OCI-LY7 (cell line): ENCODE measurements around the gene CLSTN2. TPM values are rescaled to one million over a fixed set of nuclear protein-coding genes. Genes with fewer than 3 reads are reported as not detected.

Source experiments
- BruUV-seq: library from RNA; stranded (reverse); fragments of 400-500 nt; replicated peaks from 2 replicates; lab custom pipeline; 2021; lab: Mats Ljungman, UMichigan
- CTCF ChIA-PET: fragments of 300-600 bp; sonication (Branson Sonifier 250); formaldehyde crosslinking; loops from one replicate; lab custom pipeline; 2022; ENCODE audit warnings: antibody characterized with exemption; ENCODE audit not compliant: unreplicated experiment; lab: Charles Lee
- POLR2A ChIA-PET: fragments of 300-600 bp; sonication (Branson Sonifier 250); formaldehyde crosslinking; loops from one replicate; lab custom pipeline; 2022; ENCODE audit warnings: antibody characterized with exemption; lab: Charles Lee
- DNase-seq: peaks from one replicate; pipeline ENCODE4 v3.0.0-alpha.2; 2015; ENCODE audit warnings: low spot score
- H2AFZ ChIP-seq: fragments of 200-600 bp; sonication (generic), shearing (Covaris generic); 2 replicates; pipeline ENCODE4 v1.6.1; 2014; ENCODE audit warnings: mild to moderate bottlenecking, antibody characterized with exemption, low read length, moderate library complexity
- H3K27ac ChIP-seq: fragments of 200-600 bp; sonication (generic); 2 replicates; pipeline ENCODE4 v1.5.1; 2014; ENCODE audit warnings: mixed run types, low read depth, mild to moderate bottlenecking, moderate library complexity, low read length, inconsistent platforms; ENCODE audit not compliant: poor library complexity, severe bottlenecking
- H3K36me3 ChIP-seq: fragments of 200-600 bp; sonication (generic); 2 replicates; pipeline ENCODE4 v1.6.1; 2014; ENCODE audit warnings: mild to moderate bottlenecking, antibody characterized with exemption, low read length, moderate library complexity, mixed read lengths; ENCODE audit not compliant: insufficient read depth
- H3K4me1 ChIP-seq: fragments of 200-600 bp; sonication (generic); 2 replicates; pipeline ENCODE4 v1.5.1; 2014; ENCODE audit warnings: mild to moderate bottlenecking, low read length; ENCODE audit not compliant: insufficient read depth, poor library complexity, severe bottlenecking
- H3K4me2 ChIP-seq: fragments of 200-600 bp; sonication (generic); 2 replicates; pipeline ENCODE4 v1.6.1; 2014; ENCODE audit warnings: mild to moderate bottlenecking, low read length
- H3K4me3 ChIP-seq: fragments of 200-600 bp; sonication (generic); 2 replicates; pipeline ENCODE4 v1.5.1; 2014; ENCODE audit warnings: mild to moderate bottlenecking, low read depth, low read length; ENCODE audit not compliant: poor library complexity, severe bottlenecking
- H3K79me2 ChIP-seq: fragments of 200-600 bp; sonication (generic); 2 replicates; pipeline ENCODE4 v1.6.1; 2016; ENCODE audit warnings: low read depth, mild to moderate bottlenecking, low read length, moderate library complexity, mixed read lengths; ENCODE audit not compliant: insufficient read depth
- H3K9me2 ChIP-seq: fragments of 200-600 bp; sonication (generic); 2 replicates; pipeline ENCODE4 v1.6.1; 2016; ENCODE audit warnings: mild to moderate bottlenecking, low read length, mixed read lengths; ENCODE audit not compliant: insufficient read depth
- H3K9me3 ChIP-seq: fragments of 200-600 bp; sonication (generic); 2 replicates; pipeline ENCODE4 v1.6.1; 2014; ENCODE audit warnings: mild to moderate bottlenecking, mixed run types, low read length, mixed read lengths
- H4K20me1 ChIP-seq: fragments of 200-600 bp; sonication (generic); 2 replicates; pipeline ENCODE4 v1.6.1; 2014; ENCODE audit warnings: mild to moderate bottlenecking, antibody characterized with exemption, low read length, moderate library complexity, mixed read lengths; ENCODE audit not compliant: insufficient read depth
- EZH2phosphoT487 ChIP-seq: fragments of 200-600 bp; sonication (generic); IDR thresholded peaks from 2 replicates; pipeline ENCODE4 v1.6.1; 2018; ENCODE audit warnings: low read depth, borderline replicate concordance, mild to moderate bottlenecking, mixed run types, antibody characterized with exemption, low read length, moderate library complexity, mixed read lengths
- intact Hi-C: fragments of 100-400 bp; cut with micrococcal nuclease; formaldehyde crosslinking; loops from one replicate; pipeline ENCODE4 v1.10.0; 2022; ENCODE audit not compliant: unreplicated experiment
- total RNA-seq, 2 experiments: library from RNA; depleted of rRNA in 1 of 2; stranded (reverse); fragments of >200 nt in 1 of 2; shearing (Covaris generic) in 1 of 2; gene quantifications; 2 replicates each; pipeline ENCODE4 v1.2.3, GENCODE V29; 2014 to 2022
- TF ChIP-seq, protein P1 (sequence below): fragments of 200-600 bp; sonication (generic); conservative IDR thresholded peaks from 2 replicates; pipeline ENCODE4 v1.5.1; 2014; ENCODE audit warnings: mild to moderate bottlenecking, antibody characterized with exemption, low read length, moderate library complexity, mixed read lengths

CLSTN2 gene
- total RNA-seq, 2 experiments from 2014 or later: not detected

DNA sequence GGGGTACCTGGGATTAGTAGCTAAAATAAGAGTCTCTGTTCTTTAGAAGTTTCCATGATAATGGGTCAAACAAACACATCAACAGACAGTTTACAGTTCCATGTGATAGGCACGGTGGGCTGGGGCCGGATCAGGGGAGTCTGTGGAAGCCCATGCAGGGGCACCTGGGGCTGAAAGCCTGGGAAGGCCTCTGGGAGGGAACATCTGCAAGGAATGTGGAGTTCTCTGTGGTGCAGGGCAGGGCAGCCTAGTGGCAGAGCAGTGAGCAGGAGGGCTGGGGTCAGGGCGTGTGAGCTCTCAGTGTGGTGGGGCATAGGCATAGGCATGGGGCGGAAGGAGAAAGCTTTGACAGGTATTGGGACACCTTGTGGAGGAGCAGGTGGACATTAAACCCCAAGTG is 535.2 kb downstream of the CLSTN2 start:
- no peak overlapping the region for H3K27ac ChIP-seq
- no peaks in the 10 kb centered on the region for H3K79me2 ChIP-seq
- no peaks in the 10 kb centered on the region for H3K9me3 ChIP-seq
- no peaks in the 10 kb centered on the region for H4K20me1 ChIP-seq
- ChIA-PET CTCF (no interaction called here), POLR2A (no interaction called here)
- no peak overlapping the region for H3K4me2 ChIP-seq
- no peak for DNase-seq
- no peaks in the 10 kb centered on the region for H3K4me1 ChIP-seq
- intact Hi-C loops: no loop called here
- no peaks in the 10 kb centered on the region for H3K36me3 ChIP-seq
- BruUV-seq: no TSS peak
- no peaks in the 10 kb centered on the region for H3K9me2 ChIP-seq
- no peak overlapping the region for H2AFZ ChIP-seq
- no peak for TF ChIP-seq EZH2phosphoT487
- TF ChIP-seq, protein P1, sequence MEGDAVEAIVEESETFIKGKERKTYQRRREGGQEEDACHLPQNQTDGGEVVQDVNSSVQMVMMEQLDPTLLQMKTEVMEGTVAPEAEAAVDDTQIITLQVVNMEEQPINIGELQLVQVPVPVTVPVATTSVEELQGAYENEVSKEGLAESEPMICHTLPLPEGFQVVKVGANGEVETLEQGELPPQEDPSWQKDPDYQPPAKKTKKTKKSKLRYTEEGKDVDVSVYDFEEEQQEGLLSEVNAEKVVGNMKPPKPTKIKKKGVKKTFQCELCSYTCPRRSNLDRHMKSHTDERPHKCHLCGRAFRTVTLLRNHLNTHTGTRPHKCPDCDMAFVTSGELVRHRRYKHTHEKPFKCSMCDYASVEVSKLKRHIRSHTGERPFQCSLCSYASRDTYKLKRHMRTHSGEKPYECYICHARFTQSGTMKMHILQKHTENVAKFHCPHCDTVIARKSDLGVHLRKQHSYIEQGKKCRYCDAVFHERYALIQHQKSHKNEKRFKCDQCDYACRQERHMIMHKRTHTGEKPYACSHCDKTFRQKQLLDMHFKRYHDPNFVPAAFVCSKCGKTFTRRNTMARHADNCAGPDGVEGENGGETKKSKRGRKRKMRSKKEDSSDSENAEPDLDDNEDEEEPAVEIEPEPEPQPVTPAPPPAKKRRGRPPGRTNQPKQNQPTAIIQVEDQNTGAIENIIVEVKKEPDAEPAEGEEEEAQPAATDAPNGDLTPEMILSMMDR: no peak
- H3K4me3 ChIP-seq: no peak overlapping the region

GRCh38 chr3:140470962-140471361 is 536.0 kb downstream of the CLSTN2 start:
- Histone ChIP-seq H2AFZ (no peak overlapping the region), H3K36me3 (no peaks in the 10 kb centered on the region), H3K9me3 (no peaks in the 10 kb centered on the region), H3K4me1 (no peaks in the 10 kb centered on the region), H3K9me2 (no peaks in the 10 kb centered on the region), H3K79me2 (no peaks in the 10 kb centered on the region), H4K20me1 (no peaks in the 10 kb centered on the region), H3K4me3 (no peak overlapping the region), H3K27ac (no peak overlapping the region), H3K4me2 (no peak overlapping the region)
- CTCF ChIA-PET: no interaction called here
- POLR2A ChIA-PET: interaction anchor here (0.6 kb wide), 1 partner anchor 17 kb away, joined by 3 read pairs; no protein-coding TSS in a partner anchor
- no peak for DNase-seq
- intact Hi-C loops: no loop called here
- BruUV-seq: no TSS peak
- TF ChIP-seq, protein P1: no peak
- TF ChIP-seq EZH2phosphoT487: no peak

GRCh38 chr3:140472306-140473020 is 537.5 kb downstream of the CLSTN2 start:
- intact Hi-C loops: no loop called here
- no peak for DNase-seq
- no peak overlapping the region for H3K4me2 ChIP-seq
- no peaks in the 10 kb centered on the region for H3K4me1 ChIP-seq
- no peaks in the 10 kb centered on the region for H3K79me2 ChIP-seq
- H3K36me3 ChIP-seq: no peaks in the 10 kb centered on the region
- no TSS peak for BruUV-seq
- POLR2A ChIA-PET: no interaction called here
- H3K27ac ChIP-seq: no peak overlapping the region
- CTCF ChIA-PET: no interaction called here
- H2AFZ ChIP-seq: no peak overlapping the region
- TF ChIP-seq, protein P1: no peak
- TF ChIP-seq EZH2phosphoT487: no peak
- H3K9me2 ChIP-seq: no peaks in the 10 kb centered on the region
- H3K4me3 ChIP-seq: no peak overlapping the region
- no peaks in the 10 kb centered on the region for H4K20me1 ChIP-seq
- no peaks in the 10 kb centered on the region for H3K9me3 ChIP-seq
